Breast epithelium (tissue), 3 donors: ENCODE data around the gene SIVA1.

Source experiments
- CTCF ChIP-seq, 3 donors: fragments of 450-650 bp; IDR thresholded peaks; one replicate each; pipeline ENCODE4 v1.5.1; 2016 to 2017; ENCODE audit warnings: antibody characterized with exemption in 3 of 3, mild to moderate bottlenecking in 3 of 3, moderate library complexity in 3 of 3
- POLR2A ChIP-seq: fragments of 450-650 bp; IDR thresholded peaks from one replicate; pipeline ENCODE4 v1.6.1; 2016; ENCODE audit warnings: antibody characterized with exemption, mild to moderate bottlenecking, moderate library complexity

- no peak for TF ChIP-seq CTCF (IDR thresholded peaks at IDR 0.05)
- no peak for TF ChIP-seq POLR2A
Observed at GRCh38 chr14:104797115-104798044, 44.4 kb downstream of the SIVA1 start.
